GM18861 (cell line): ENCODE measurements around the gene PRDM15.

ENCODE experiments used
- ATAC-seq: cut with Tn5 transposase; IDR thresholded peaks from one replicate; pipeline ENCODE4 v1.9.1; 2021; ENCODE audit not compliant: unreplicated experiment

The PRDM15 gene

GRCh38 chr21:41827951-41828883 is 50.9 kb downstream of the PRDM15 start:
- no peak for ATAC-seq

DNA sequence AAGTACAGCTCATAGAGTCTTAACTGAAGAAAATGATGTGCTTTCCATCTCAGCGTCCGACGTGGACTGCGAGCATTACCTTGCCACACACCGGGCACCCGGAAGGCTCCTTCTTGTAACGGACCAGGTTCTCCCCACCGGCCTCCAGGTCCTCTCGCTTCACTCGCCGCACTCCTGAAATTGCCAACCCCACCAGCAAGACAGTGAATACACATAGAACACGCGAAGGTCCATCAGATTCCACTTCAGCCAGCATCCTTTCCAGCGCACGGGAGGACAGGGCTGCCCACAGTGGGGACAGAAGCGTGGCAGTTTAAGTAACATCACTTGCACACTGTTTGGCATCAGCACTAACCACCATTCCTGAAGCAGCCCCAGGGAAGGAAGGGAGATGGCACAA is 53.3 kb downstream of the PRDM15 start:
- ATAC-seq, result no peak

DNA sequence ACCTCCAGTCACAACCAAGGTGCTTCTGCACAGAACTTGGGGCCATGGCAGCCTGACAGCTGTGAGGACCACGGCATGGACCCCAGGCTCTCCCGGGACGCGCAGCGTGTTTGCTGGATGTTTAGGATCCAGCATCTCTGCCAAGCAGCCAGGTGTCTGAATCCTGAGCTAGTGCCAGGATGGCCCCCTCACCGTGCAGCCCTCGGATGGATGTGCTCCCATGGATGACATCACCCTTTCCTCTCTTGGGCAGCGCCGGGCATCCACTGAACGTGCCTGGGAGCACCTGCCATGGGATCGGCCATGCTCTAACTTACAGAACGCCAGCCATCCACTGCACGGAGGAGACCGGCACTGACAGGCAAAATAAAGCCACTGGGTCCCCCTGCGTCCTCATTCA is 53.9 kb downstream of the PRDM15 start:
- no peak for ATAC-seq

- ATAC-seq, result no peak
Measured at GRCh38 chr21:41824466-41825207, 54.5 kb downstream of the PRDM15 start.

GRCh38 chr21:41823906-41824305 is 55.2 kb downstream of the PRDM15 start:
- no peak for ATAC-seq

DNA sequence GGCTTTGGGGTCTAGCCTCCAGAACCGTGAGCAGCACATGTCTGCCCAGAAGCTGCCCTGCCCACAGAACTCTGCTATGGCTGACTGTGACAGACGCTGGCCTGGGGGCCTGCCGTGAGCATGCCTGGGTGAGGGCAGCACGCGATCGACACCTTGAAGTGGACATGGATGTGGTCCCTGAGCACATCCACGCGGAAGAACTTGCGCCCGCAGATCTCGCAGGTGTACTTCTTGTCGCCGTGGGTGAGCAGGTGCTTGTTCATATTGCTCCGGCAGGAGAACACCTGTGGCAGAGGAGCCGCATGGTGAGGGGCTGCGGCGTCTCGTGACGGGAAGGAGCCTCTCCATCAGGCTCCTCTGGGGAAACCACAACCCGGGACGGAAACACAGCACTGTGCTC is 56.0 kb downstream of the PRDM15 start:
- no peak for ATAC-seq

DNA sequence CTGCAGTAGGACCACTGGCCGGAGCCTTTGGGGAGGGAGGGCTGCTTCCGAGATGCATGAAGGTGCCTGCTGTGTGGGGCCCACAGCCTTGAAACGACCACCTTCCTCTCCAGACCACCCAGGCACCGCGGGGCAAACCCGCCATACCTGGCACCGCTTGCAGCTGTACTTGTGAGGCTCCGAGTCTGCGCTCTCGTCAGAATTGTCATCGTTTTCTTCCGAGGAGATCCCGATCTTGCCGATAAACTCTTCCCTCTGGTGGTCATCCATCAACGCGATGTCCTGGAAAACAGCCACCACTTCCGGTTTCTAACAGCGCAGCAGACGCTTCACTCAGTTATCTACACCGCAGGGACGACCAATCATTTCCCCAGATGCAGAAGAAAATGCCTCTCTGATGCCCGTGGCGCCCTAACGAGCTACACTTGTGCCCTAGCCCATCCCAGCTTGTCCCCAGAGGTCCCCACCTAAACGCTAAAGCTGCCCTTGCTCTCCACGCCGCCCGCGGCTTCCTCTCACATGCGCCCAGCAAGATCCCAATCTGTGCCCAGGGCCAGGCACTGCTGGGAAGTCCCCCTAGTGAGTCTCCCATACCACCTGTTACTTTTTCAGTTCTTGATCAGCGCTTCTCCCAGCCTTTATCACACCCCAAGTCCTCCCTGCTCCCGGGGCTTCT is 57.2 kb downstream of the PRDM15 start:
- no peak for ATAC-seq

DNA sequence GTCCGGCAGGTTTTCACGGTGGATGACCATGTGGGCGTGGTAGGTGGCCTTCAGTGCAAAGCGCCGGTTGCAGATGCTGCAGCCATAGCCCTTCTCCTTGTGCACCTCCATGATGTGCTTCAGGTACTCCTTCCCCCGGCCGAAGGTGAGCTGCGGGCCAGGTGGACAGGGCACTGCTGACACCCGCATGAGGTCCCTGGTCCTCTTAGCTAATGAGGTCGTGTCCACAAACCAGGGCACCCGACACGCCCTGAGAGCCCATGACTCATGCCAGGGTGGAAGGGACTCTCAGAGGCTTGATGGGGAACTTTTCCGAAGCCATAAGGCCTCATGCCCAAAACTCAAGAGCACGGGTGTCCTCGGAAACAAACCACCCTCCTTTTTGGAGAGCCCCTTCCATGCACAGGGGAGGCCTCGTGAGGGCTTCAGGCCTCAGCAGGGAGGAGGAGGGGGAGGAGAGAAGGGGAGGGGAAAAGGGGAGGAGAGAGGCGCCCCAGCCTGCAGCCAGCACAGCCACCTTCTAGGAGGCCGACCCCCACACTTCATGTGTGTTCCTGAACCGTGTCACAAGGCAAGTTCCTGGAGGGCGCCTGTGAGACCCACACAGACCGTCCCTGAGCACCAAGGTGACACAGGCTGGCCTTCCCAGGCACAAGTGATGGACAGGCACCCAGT is 57.9 kb downstream of the PRDM15 start:
- no peak for ATAC-seq

- no peak for ATAC-seq
Measured at GRCh38 chr21:41820384-41821080, 58.6 kb downstream of the PRDM15 start.

DNA sequence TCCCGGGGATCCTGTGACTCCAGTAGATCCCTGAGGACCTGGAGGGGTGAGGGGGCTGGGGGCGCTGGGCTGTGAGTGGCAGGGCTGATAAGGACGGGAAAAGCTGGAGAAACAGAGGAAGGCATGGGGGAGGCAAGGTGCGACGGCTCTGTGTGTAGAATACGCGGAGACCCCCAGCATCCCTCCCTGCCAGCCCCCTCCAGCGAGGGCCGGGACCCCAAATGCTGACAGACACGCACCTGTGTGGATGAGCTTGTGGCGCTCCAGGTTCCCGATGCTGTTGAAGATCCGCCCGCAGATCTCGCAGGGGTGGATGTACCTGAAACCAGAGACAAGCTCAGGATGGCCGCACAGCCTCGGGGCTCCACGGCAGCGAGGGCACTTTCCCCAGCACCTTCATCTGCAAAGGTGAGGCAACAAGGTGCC is 59.3 kb downstream of the PRDM15 start:
- no peak for ATAC-seq

GRCh38 chr21:41819236-41819855 is 59.8 kb downstream of the PRDM15 start:
- ATAC-seq, result no peak

DNA sequence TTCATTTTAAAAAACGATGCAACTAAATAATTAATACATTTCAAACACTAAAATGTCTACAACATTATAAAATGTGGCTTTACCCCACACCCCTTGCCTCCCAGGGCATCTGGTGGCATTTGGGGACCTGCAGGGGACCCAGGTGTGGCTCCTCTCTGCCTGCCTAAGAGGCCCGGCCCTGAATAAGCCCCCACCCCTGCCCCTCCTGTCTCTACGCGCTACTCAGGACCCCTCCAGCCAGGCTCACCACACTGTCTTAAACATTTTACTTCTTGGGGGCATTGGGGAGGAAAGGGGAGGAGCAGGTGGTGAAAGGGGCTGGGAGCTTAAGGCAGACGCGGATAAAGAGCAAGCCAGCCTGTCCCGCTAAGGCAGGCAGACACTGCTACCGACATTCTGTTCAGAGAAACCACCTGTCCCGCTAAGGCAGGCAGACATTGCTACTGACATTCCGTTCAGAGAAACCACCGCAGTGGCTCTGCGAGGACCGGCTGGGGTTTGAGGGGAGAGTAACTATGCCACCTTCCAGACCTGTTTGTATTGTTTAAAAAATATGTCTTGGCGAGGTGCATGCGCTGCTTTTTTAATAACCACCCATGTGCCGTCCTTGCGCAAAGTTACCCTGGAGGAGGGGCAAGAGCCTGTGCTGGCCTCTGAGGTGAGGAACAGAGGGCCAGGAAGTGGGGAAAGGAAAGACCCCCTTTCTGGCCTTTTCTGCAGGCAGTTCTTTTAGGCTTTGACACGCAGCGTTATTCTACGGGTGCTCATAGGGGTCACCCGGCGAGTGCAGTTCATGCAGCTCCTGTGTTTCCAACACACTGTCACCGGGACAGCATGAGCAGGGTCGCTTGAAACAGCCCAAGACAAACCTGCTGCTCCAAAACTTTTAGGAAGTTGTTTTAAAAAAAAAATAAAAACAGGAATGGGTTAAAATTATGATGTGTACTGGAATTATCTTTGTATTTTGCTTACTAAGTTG is 61.0 kb downstream of the PRDM15 start:
- no peak for ATAC-seq

GRCh38 chr21:41817228-41817627 is 61.9 kb downstream of the PRDM15 start:
- no peak for ATAC-seq

- no peak for ATAC-seq
Measured at GRCh38 chr21:41816583-41817165, 62.5 kb downstream of the PRDM15 start.

GRCh38 chr21:41815652-41816582 is 63.2 kb downstream of the PRDM15 start:
- no peak for ATAC-seq

DNA sequence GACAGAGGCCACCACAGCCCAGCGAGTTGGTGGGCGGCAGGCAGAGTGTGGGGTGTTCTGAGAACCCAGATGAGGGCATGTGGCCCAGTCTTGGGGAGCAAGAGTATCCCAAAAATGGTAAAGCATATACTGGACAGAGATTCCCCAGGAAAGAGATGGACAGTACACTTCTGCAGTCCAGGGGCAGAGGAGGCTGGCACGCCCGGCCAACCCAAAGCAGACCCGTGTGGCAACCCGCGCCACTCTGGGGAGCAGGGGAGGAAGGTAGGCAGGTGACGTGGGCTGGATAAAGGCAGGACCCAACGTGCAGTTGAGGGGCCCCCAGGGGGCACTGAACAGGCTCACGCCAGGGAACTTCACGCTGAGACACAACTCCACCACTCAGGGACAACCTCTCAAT is 65.9 kb downstream of the PRDM15 start:
- no peak for ATAC-seq

- ATAC-seq, result no peak
Measured at GRCh38 chr21:41812679-41813078, 66.5 kb downstream of the PRDM15 start.
